OCI-LY3 (cell line): ENCODE measurements around the gene P4HTM.

Experiments
- EZH2phosphoT487 ChIP-seq: fragments of 200-600 bp; shearing (Covaris generic); IDR thresholded peaks from 2 replicates; pipeline ENCODE4 v1.6.1; 2018; ENCODE audit warnings: antibody characterized with exemption, mixed run types, low read depth
- TF ChIP-seq, protein P1 (sequence below): fragments of 200-600, 300-600 bp; sonication (generic); IDR thresholded peaks from 2 replicates; pipeline ENCODE4 v1.5.1; 2014; ENCODE audit warnings: antibody characterized with exemption, low read length, low read depth

DNA sequence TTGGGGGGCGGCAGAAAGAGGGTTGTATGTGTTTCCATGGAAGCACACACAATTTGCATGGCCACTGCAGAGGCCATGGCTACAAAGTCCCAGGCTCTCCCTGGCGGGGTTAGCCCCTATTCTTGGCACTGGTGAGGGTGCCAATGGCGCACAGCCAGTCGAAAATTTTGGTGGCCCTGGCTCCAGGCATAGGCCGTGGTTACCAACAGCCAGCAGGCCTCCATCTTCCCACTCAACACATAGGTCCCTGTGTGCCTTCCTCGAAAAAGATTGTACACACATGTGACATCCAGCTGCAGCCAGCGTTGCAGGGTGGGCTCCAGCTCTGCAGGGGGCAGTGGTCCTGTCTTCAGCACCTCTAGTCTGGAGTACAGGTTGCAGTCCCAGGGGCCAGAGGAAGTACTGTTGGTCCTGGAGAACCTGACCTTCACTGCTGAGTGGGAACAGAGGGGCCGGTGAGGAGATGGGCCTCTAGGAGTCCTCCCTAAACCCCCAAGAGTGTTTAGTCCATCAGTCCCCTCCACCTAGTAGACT is 7.1 kb downstream of the P4HTM start:
- TF ChIP-seq, protein P1, sequence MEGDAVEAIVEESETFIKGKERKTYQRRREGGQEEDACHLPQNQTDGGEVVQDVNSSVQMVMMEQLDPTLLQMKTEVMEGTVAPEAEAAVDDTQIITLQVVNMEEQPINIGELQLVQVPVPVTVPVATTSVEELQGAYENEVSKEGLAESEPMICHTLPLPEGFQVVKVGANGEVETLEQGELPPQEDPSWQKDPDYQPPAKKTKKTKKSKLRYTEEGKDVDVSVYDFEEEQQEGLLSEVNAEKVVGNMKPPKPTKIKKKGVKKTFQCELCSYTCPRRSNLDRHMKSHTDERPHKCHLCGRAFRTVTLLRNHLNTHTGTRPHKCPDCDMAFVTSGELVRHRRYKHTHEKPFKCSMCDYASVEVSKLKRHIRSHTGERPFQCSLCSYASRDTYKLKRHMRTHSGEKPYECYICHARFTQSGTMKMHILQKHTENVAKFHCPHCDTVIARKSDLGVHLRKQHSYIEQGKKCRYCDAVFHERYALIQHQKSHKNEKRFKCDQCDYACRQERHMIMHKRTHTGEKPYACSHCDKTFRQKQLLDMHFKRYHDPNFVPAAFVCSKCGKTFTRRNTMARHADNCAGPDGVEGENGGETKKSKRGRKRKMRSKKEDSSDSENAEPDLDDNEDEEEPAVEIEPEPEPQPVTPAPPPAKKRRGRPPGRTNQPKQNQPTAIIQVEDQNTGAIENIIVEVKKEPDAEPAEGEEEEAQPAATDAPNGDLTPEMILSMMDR: no peak
- no peak for TF ChIP-seq EZH2phosphoT487
